Fibroblast of pulmonary artery (primary cell): ENCODE data around the gene ZNF26.
"Not testable (repeated sequence)": the region's sequence is repeated elsewhere in the genome, so short reads cannot be mapped to it uniquely, and the experiment has no call there.

Source experiments
- DNase-seq: peaks from one replicate; pipeline ENCODE4 v3.0.0-alpha.2; 2010; ENCODE audit warnings: low read depth
- H3K4me3 ChIP-seq: replicated peaks from 2 replicates; pipeline ENCODE4 v1.5.1; 2011; ENCODE audit warnings: low read depth, mild to moderate bottlenecking, control low read depth, low read length, moderate library complexity
- CTCF ChIP-seq: IDR thresholded peaks from 2 replicates; pipeline ENCODE4 v1.5.1; 2011; ENCODE audit warnings: mild to moderate bottlenecking, control low read depth, low read length, inconsistent platforms; ENCODE audit errors: missing control alignments

Gene ZNF26, protein sequence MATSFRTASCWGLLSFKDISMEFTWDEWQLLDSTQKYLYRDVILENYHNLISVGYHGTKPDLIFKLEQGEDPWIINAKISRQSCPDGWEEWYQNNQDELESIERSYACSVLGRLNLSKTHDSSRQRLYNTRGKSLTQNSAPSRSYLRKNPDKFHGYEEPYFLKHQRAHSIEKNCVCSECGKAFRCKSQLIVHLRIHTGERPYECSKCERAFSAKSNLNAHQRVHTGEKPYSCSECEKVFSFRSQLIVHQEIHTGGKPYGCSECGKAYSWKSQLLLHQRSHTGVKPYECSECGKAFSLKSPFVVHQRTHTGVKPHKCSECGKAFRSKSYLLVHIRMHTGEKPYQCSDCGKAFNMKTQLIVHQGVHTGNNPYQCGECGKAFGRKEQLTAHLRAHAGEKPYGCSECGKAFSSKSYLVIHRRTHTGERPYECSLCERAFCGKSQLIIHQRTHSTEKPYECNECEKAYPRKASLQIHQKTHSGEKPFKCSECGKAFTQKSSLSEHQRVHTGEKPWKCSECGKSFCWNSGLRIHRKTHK

GRCh38 chr12:132986001-132986884 is at the start of gene ZNF26:
TSS of gene ZNF26 (plus strand) at chr12:132986367. CDS start at chr12:132986841, 474 bp downstream.
- H3K4me3 ChIP-seq = peak within 1 kb of the TSS; percentile 80
- peak; percentile 92 for DNase-seq
- no peak for TF ChIP-seq CTCF

DNA sequence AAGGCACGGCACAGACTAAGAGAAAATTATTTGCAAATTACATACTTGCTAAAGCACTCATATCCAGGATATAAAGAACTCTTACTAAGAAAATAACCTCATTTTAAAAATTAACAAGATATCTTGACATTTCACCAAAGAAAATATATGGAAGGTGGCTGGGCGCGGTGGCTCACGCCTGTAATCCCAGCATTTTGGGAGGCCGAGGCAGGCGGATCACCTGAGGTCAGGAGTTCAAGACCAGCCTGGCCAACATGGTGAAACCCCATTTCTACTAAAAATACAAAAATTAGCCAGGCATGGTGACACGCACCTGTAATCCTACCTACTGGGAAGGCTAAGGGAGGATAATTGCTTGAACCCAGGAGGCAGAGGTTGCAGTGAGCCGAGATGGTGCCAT is 49.2 kb upstream of the ZNF26 start:
- not testable (repeated sequence) for H3K4me3 ChIP-seq, DNase-seq

GRCh38 chr12:132937476-132937875 is 48.7 kb upstream of the ZNF26 start:
- DNase-seq = no peak
- no peak for TF ChIP-seq CTCF
- no peak overlapping the region for H3K4me3 ChIP-seq

DNA sequence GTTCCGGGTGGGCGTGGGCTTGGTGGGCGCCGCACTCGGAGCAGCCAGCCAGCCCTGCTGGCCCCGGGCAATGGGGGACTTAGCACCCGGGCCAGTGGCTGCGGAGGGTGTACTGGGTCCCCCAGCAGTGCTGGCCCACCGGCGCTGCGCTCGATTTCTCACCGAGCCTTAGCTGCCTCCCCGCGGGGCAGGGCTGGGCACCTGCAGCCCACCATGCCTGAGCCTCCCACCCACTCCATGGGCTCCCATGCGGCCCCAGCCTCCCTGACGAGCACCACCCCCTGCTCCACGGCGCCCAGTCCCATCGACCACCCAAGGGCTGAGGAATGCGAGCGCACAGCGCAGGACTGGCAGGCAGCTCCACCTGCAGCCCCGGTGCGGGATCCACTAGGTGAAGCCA is 47.4 kb upstream of the ZNF26 start:
- DNase-seq, H3K4me3 ChIP-seq: not testable (repeated sequence)

- no peak for TF ChIP-seq CTCF
- no peak overlapping the region for H3K4me3 ChIP-seq
- DNase-seq = no peak
Measured at GRCh38 chr12:132940071-132940719, 46.0 kb upstream of the ZNF26 start.

DNA sequence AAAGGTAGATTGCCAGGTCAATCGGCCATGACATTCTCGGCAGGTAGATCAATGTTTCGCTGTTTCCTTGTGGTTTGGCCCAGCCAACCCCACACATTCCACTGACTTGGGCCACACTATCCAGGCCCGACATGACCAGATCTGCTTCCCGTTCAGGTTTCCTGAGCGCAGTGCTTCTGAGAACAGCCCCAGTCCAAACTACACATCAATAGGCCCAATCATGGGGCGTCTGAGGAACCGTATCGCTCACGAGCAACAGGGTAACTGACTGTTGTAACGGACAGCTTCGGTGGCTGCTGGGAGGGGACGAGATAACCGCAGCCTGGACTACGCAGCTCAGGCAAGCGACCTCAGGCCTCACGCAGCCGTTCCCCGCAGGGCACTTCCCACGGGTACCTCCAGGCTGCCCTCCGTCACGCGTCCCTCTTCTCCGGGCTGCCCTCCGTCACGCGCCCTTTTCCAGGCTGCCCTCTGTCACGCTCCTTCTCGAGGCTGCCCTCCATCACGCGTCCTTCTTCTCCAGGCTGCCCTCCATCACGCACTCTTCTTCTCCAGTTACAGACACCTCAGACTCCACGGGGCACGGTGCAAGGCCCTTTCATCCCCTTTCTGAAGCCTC is 44.7 kb upstream of the ZNF26 start:
- TF ChIP-seq CTCF = no peak
- H3K4me3 ChIP-seq = no peak overlapping the region
- DNase-seq = no peak

GRCh38 chr12:132942611-132943010 is 43.6 kb upstream of the ZNF26 start:
- H3K4me3 ChIP-seq = no peak overlapping the region
- no peak for DNase-seq
- no peak for TF ChIP-seq CTCF
